Effector memory CD4-positive, alpha-beta T cell (primary cell): ENCODE measurements around the gene FBXL16.

ENCODE experiments used
- DNase-seq, 3 donors: peaks; one replicate each; pipeline ENCODE4 v3.0.0-alpha.2; 2020
- H3K27ac ChIP-seq: 2 replicates; pipeline ENCODE4 v1.7.0; 2013; ENCODE audit warnings: mild to moderate bottlenecking, low read length, moderate library complexity; ENCODE audit not compliant: insufficient read depth, poor library complexity, severe bottlenecking
- H3K27me3 ChIP-seq: replicated peaks from 2 replicates; pipeline ENCODE4 v1.7.0; 2013; ENCODE audit warnings: mild to moderate bottlenecking, low read length; ENCODE audit not compliant: insufficient read depth, control insufficient read depth, poor library complexity, severe bottlenecking
- H3K36me3 ChIP-seq: 2 replicates; pipeline ENCODE4 v1.7.0; 2013; ENCODE audit warnings: mild to moderate bottlenecking, low read length, moderate library complexity; ENCODE audit not compliant: control insufficient read depth, insufficient read depth
- H3K4me1 ChIP-seq: 2 replicates; pipeline ENCODE4 v1.7.0; 2013; ENCODE audit warnings: low read length, mild to moderate bottlenecking; ENCODE audit not compliant: control insufficient read depth, insufficient read depth, poor library complexity, severe bottlenecking
- H3K4me3 ChIP-seq: 2 replicates; pipeline ENCODE4 v1.7.0; 2013; ENCODE audit warnings: low read length, low read depth, mild to moderate bottlenecking; ENCODE audit not compliant: insufficient read depth, poor library complexity, severe bottlenecking
- H3K9me3 ChIP-seq: 2 replicates; pipeline ENCODE4 v1.7.0; 2013; ENCODE audit warnings: mild to moderate bottlenecking, low read length, moderate library complexity; ENCODE audit not compliant: control insufficient read depth

Gene FBXL16

DNA sequence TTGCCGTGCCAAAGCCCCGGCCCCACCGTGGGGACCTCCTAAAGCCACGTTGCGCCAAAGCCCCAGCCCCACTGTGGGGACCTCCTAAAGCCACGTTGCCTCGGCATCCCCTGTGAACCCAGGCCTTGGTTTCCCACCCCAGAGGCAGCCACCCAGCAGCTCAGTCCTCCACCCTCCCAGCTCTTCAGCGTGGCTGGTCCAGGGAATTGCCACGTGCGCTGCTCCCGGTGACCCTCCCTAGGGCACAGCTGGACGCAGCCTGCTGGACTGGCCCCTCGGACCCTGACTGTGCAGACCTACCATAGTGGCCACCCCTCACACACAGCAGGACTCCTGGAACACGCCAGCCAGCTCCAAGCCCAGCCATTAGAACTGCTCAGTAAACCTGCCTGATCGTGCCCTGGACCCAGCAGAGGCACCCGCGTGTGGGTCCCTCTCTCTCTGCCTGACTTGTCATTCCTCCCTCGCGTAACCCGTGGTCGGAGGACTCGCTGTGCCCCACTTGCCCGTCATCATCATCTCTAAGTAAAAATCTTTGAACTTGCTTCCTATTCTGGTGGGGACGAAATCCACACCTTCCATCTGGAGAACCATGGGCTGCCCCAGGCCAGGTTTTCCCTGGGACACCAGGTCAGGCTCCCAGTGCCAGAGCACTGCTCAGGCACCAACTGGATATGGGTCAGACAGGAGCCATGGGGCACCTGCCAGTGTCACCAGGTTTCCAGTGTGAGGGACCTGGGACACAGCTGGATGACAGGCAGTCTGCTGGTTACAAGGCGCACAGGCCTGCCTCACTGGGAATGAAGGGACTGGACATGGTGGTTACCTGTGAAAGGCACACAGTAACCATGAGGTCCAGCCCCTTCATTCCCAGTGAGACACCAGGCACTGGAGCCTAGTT lies 29.6 kb upstream of the FBXL16 start:
- Histone ChIP-seq H3K4me3 (no peak overlapping the region), H3K36me3 (peaks cover 44% of the 10 kb centered on the region)

DNA sequence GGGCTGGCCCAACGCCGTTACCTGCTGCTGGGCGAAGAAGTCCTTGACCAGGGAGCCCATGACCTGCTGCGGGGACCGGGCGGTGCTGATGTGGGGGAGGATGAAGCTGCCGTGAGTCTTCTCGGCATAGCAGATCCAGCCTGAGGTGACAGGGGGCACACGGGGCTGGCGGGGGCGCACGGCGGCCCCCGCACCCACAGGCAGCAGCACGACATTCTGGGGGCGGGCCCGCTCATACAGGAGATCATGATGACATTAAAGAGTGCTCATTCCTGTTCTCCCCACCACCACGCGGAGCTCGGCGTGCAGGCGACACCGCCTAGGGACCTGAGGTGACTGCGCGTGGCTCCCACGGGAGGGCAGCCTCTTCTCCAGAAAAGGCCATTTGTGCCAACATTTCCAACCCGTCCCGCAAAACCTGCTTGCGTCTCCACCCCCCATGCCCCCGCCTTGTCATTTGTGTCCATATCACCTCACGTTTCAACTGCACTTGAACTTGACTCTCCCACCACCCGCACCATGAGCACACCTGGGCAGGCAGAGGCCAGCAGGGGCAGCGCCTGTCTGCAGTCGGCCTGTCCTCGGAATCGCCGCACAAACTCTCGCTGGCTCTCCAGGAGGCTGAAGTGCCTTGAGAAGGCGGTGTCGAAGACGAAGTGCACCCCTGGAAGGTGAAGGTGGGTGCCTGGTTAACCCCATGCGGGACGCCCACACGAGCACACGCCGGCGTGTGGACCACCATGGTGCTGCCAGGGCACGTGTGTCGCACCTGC lies 28.8 kb upstream of the FBXL16 start:
- H3K4me3 ChIP-seq = no peak overlapping the region
- H3K36me3 ChIP-seq = peaks cover 44% of the 10 kb centered on the region

More for the DNA sequence above, 29.6 kb upstream of the FBXL16 start:
- H3K27me3 ChIP-seq = no peaks in the 10 kb centered on the region
- H3K27ac ChIP-seq = no peak overlapping the region
- DNase-seq = no peak
- H3K4me1 ChIP-seq = peaks cover 10% of the 10 kb centered on the region
- H3K9me3 ChIP-seq = no peaks in the 10 kb centered on the region

DNA sequence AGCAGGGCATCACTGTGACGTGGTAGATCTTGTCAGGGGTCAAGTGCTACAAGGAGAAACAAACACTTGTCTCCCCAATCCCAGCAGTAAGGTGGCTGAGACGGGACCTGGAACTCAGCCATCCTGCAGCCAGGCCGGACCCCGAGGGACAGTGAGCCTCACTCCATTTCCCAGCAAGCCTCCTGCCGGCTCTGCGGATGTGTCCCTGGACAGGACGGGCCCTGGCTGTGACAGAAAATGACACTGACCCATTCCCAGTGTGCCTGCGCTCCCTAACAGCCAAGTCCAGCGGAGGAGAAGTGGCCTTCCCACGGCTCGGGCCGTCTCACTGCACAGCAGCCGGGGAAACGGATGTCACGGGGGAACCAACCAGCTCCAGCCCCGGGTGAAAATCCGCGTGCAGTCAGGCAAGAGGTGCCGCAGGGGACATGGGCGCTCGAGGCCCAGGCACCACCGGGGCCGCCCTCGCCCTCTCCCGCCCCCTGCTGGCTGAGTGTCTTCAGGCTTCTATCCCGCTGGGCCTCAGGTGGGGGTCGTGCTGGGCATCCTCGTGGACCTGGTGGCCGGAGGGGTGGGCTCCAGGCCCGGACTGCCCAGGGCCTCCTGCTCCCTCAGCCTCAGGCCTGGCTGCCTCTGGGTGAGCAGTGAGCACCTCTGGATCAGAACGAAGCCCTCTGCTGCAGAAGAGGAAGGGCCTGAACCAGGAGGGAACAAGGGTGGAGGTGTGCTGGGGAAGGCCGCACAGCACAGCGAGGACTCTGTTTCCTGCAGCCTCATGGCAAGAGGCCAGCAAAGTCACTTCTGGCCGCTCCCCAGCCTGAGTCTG lies 28.0 kb upstream of the FBXL16 start:
- Histone ChIP-seq H3K4me3 (no peak overlapping the region), H3K36me3 (peaks cover 44% of the 10 kb centered on the region), H3K27me3 (no peaks in the 10 kb centered on the region), H3K4me1 (no peaks in the 10 kb centered on the region), H3K9me3 (no peaks in the 10 kb centered on the region), H3K27ac (no peak overlapping the region)
- no peak for DNase-seq

More for the DNA sequence above, 28.8 kb upstream of the FBXL16 start:
- H3K9me3 ChIP-seq = no peaks in the 10 kb centered on the region
- no peak overlapping the region for H3K27ac ChIP-seq
- no peaks in the 10 kb centered on the region for H3K27me3 ChIP-seq
- no peak for DNase-seq
- H3K4me1 ChIP-seq = peaks cover 2% of the 10 kb centered on the region

DNA sequence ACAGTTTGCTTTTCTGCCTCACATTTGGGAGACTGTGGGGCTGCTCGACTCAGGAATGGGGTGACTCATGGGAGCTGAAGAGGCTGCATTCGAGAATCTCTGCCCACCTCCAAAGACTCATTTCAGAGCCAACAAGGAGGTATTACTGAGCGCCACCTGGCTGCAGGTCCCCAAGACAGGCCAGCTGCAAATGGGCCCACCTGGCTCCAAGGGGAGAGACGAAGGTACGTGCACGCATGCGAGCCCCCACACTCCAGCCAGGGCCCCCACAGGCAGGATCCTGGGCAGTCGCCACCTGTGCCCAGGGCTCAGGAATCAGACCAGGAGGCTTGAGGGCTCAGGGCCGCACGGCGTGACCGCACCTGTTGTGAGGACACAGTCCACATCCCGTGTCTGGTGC lies 27.3 kb upstream of the FBXL16 start:
- Histone ChIP-seq H3K27me3 (no peaks in the 10 kb centered on the region), H3K4me1 (peaks cover 3% of the 10 kb centered on the region), H3K9me3 (no peaks in the 10 kb centered on the region), H3K36me3 (peaks cover 44% of the 10 kb centered on the region), H3K4me3 (no peak overlapping the region), H3K27ac (no peak overlapping the region)
- DNase-seq = no peak

DNA sequence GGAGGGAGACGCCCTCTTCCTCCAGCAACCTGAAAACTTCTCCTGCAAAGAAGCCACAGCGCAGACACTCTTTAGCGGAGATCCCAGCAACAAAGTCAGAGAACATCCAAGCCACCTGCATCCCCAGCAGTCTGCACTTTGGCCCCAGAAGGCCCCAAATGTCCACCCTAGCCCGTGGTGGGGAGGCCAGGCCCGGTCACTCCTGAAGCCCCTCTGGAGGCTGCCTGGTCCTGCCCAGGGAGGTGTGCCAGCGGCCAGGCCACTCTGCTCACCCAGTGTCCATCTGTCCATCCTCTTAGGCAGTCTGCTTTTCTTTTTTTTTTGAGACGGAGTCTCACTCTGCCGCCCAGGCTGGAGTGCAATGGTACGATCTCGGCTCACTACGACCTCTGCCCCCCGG lies 26.7 kb upstream of the FBXL16 start:
- Histone ChIP-seq H3K27me3 (no peaks in the 10 kb centered on the region), H3K27ac (no peak overlapping the region), H3K4me1 (peaks cover 8% of the 10 kb centered on the region), H3K9me3 (no peaks in the 10 kb centered on the region), H3K4me3 (no peak overlapping the region), H3K36me3 (peaks cover 41% of the 10 kb centered on the region)
- no peak for DNase-seq

DNA sequence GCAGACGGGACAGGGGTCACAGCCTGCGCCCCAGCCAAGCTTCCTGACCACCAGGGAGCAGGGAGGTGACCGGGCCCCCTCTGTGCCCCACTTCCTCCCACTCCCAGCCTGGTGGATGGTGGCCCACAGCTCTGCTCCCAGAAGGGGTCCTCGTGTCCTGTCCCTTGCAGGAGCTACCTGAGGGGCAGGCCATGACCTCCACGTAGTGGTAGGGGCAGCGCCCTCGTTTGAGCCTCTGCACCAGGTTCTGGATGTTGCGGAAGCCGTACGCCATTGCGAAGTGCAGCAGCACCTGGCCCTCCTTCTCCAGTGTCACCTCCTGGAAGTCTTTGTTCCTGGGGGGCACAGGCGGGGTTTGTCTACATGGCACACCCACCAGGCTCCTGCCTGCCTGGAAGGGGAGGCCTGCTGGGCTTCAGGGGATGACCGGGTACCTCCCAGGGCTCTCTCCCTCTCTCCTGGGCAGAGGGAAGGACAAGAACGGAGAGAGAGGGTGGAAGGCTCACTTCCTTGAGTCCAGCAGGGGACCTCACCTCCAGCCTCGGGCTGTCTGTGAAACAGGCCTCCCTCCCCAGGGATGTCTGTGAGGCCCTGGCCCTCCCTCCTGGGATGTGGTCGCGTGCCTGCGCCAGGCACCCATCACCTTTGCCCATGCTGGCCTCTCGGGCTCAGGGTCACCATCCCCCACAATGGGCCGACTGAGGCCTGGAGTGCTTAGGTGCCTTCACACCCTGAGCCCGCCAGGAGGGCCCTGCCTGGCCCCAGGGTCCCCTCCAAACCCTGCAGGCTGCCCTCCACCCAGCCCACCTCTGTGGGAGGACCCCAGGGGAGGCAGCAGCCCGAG lies 25.3 kb upstream of the FBXL16 start:
- DNase-seq = no peak
- Histone ChIP-seq H3K36me3 (peaks cover 27% of the 10 kb centered on the region), H3K27ac (no peak overlapping the region), H3K9me3 (no peaks in the 10 kb centered on the region), H3K4me1 (peaks cover 17% of the 10 kb centered on the region), H3K4me3 (no peak overlapping the region), H3K27me3 (no peaks in the 10 kb centered on the region)

DNA sequence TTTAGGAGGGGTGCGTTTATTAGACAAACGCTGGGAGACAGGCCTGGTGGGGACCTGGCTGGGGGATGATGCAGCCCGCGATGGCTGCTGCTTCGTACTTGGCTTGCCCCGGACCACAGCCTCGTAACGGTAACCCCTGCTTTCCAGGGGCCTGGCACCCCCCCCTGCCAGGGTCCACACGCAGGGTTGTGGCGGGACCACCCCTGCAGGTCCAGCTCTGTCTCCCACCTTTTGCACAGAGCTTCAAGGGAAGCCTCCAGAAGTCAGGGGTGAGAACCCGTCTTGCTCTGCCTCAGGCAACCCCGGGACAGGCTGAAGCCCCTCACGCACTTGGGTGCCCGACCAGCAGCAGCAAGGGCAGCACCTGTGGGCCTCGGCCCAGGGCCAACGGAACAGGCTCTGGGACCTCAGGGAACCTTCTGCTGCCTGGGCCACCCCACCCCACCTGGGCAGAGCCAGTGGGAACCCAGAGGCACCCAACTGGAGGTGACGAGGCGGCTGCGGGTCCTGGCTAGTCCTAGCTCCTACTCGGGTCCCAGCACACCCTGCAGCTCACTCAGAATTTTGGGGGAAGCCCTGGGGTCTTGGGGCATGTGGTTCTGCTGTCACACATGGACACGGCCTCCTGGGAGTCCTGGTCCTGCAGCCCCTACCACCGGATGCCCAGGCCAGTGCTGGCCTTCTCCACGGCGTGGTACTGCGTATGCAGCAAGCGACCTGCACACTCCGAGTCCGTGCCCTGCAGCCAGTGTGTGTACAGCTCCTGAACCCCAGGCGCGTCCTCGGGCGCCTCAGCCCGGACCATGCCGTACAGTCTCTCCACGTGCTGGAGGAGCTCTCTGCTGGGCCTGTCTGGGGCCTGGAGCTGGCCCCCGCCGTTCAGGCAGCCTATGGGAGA lies 24.4 kb upstream of the FBXL16 start:
- no peaks in the 10 kb centered on the region for H3K9me3 ChIP-seq
- peaks cover 22% of the 10 kb centered on the region for H3K36me3 ChIP-seq
- no peak for DNase-seq
- no peak overlapping the region for H3K27ac ChIP-seq
- no peak overlapping the region for H3K4me3 ChIP-seq
- H3K4me1 ChIP-seq = peaks cover 17% of the 10 kb centered on the region
- no peaks in the 10 kb centered on the region for H3K27me3 ChIP-seq

DNA sequence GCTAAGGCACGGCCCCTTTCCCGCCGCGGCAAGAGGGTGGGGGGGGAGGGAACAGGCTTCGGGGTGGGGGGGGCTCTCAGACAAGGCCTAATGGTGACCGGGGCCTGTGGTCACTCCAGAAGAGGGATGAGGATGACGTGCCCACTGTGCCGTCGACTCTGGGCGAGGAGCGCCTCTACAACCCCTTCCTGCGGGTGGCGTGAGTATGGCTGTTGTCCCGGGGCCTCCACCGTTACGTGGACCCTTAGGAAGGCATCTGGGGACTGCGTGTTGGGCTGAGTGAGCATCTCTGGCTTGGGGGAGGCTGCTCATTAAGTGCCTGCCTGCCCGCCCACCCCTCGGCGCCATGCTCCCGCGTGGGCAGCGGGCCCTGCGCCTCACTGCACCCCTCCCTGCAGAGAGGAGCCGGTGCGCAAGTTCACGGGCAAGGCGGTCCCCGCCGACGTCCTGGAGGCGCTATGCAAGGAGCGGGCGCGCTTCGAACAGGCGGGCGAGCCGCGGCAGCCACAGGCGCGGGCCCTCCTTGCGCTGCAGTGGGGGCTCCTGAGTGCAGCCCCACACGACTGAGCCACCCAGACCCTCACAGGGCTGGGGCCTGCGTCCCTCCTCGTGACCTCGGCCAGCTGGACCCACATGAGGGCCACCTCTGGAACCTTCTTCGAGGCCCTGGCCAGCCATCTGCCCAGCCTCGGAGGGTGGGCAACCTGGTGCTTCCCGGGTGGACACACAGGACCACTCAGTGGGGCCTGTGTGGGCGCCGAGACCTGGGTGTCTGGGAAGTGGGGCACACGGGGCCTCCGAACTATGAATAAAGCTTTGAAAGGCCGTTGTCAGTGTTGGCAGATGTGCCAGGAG lies 23.5 kb upstream of the FBXL16 start:
- peaks cover 17% of the 10 kb centered on the region for H3K4me1 ChIP-seq
- no peak for DNase-seq
- H3K4me3 ChIP-seq = no peak overlapping the region
- no peaks in the 10 kb centered on the region for H3K9me3 ChIP-seq
- no peak overlapping the region for H3K27ac ChIP-seq
- no peaks in the 10 kb centered on the region for H3K27me3 ChIP-seq
- peaks cover 14% of the 10 kb centered on the region for H3K36me3 ChIP-seq
